H1 (cell line): Measurements from ENCODE around the gene FLNC.

ENCODE experiments used
- CTCF ChIP-seq, 3 experiments: IDR thresholded peaks; 1 replicate in 2 of 3; 2 replicates in 1 of 3; pipeline versions ENCODE4 v1.5.1 to v1.6.1; 2011; ENCODE audit warnings: low read length in 3 of 3, mild to moderate bottlenecking in 3 of 3, inconsistent platforms in 2 of 3, low read depth in 1 of 3, moderate library complexity in 1 of 3; ENCODE audit not compliant: insufficient read depth in 1 of 3; ENCODE audit errors: control extremely low read depth in 1 of 3
- FOSL1 ChIP-seq: IDR thresholded peaks from 2 replicates; pipeline ENCODE4 v1.6.1; 2011; ENCODE audit warnings: mild to moderate bottlenecking, low read depth, low read length, moderate library complexity; ENCODE audit not compliant: insufficient read depth
- POLR2A ChIP-seq, 2 experiments: IDR thresholded peaks; 1 replicate in 1 of 2; 2 replicates in 1 of 2; pipeline ENCODE4 v1.6.1; 2011; ENCODE audit warnings: low read depth in 2 of 2, low read length in 2 of 2, mild to moderate bottlenecking in 2 of 2; ENCODE audit errors: control extremely low read depth in 1 of 2

DNA sequence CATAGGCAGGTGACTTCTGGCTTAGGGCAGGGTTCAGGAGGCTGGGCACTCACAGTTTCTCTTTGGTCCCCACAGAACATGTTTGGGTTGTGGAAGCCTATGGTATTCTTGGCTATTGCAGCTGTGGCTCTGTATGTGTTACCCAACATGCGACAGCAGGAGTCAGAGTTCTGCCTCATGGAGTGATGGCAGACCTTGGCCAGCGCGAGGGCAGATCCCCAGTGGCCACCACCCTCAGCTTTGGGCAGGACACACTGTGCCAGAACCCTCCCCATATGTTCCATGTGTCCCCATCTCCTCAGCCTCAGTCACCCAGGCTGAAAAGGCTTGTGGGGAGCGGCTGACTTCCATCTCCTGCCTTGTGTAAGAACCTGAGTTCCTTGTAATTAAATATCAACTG is 8.5 kb upstream of the FLNC start:
- TF ChIP-seq CTCF (IDR thresholded peaks at IDR 0.05; ENCODE audit: control extremely low read depth in 1 of 3, insufficient read depth in 1 of 3, low read depth in 1 of 3, low read length in 3 of 3) (no peak), FOSL1 (no peak), POLR2A (IDR thresholded peaks at IDR 0.05; ENCODE audit: control extremely low read depth in 1 of 2, low read depth in 2 of 2, low read length in 2 of 2) (no peak)
